ENCODE measurements around the gene SECISBP2. TPM values are rescaled to one million over a fixed set of nuclear protein-coding genes. Genes with fewer than 3 reads are reported as not detected.
A peak's percentile ranks its signal among the peaks of the same experiment; 100 is the strongest.
"Not testable (repeated sequence)": the region's sequence is repeated elsewhere in the genome, so short reads cannot be mapped to it uniquely, and the experiment has no call there.

Gene SECISBP2
- total RNA-seq, 1 donor from 2014 or later: 118 TPM

GRCh38 chr9:89368550-89368949 lies 50.2 kb downstream of the SECISBP2 start:
- Mint-ChIP-seq H3K36me3 (peaks cover 3% of the 10 kb centered on the region), H3K9me3 (no peaks in the 10 kb centered on the region)
- DNase-seq (ENCODE audit: low spot score): no peak

GRCh38 chr9:89368978-89369377 lies 50.7 kb downstream of the SECISBP2 start:
- H3K36me3 ChIP-seq: no peaks in the 10 kb centered on the region
- TF ChIP-seq CTCF (IDR thresholded peaks at IDR 0.05) (no peak), EZH2 (IDR thresholded peaks at IDR 0.05) (no peak), EZH2phosphoT487 (IDR thresholded peaks at IDR 0.05) (no peak)
- Mint-ChIP-seq H3K36me3 (peaks cover 3% of the 10 kb centered on the region), H3K4me1 (no peaks in the 10 kb centered on the region), H3K27me3 (ENCODE audit: insufficient read depth, low read depth) (no peaks in the 10 kb centered on the region), H3K27ac (peak overlapping the region; percentile 57), H3K9me3 (no peaks in the 10 kb centered on the region), H3K4me3 (no peak overlapping the region)
- H3F3A ChIP-seq (ENCODE audit: low read depth): no peaks in the 10 kb centered on the region
- H2AFZ ChIP-seq (replicated peaks): no peak overlapping the region
- H3K27ac ChIP-seq: no peak overlapping the region
- no peak for DNase-seq (ENCODE audit: low spot score)
- H3K9me3 ChIP-seq (ENCODE audit: low read depth): no peaks in the 10 kb centered on the region
- no peaks in the 10 kb centered on the region for H4K20me1 ChIP-seq (ENCODE audit: low read depth)
- H3K27me3 ChIP-seq: no peaks in the 10 kb centered on the region
- H3K9ac ChIP-seq: no peak overlapping the region
- H3K79me2 ChIP-seq (ENCODE audit: low read depth): no peaks in the 10 kb centered on the region
- no peak overlapping the region for H3K4me2 ChIP-seq
- H3K4me3 ChIP-seq: no peak overlapping the region
- no peaks in the 10 kb centered on the region for H3K4me1 ChIP-seq

More at GRCh38 chr9:89368550-89368949, 50.2 kb downstream of the SECISBP2 start:
- no peak overlapping the region for H3K27ac Mint-ChIP-seq
- no peak overlapping the region for H3K4me3 Mint-ChIP-seq
- Histone ChIP-seq H3K27me3 (no peaks in the 10 kb centered on the region), H2AFZ (replicated peaks) (no peak overlapping the region), H4K20me1 (ENCODE audit: low read depth) (no peaks in the 10 kb centered on the region), H3K4me2 (no peak overlapping the region), H3F3A (ENCODE audit: low read depth) (no peaks in the 10 kb centered on the region), H3K36me3 (no peaks in the 10 kb centered on the region), H3K4me3 (no peak overlapping the region), H3K79me2 (ENCODE audit: low read depth) (no peaks in the 10 kb centered on the region), H3K9me3 (ENCODE audit: low read depth) (no peaks in the 10 kb centered on the region), H3K27ac (no peak overlapping the region), H3K9ac (no peak overlapping the region), H3K4me1 (no peaks in the 10 kb centered on the region)
- no peaks in the 10 kb centered on the region for H3K27me3 Mint-ChIP-seq (ENCODE audit: insufficient read depth, low read depth)
- H3K4me1 Mint-ChIP-seq: no peaks in the 10 kb centered on the region
- TF ChIP-seq EZH2phosphoT487 (IDR thresholded peaks at IDR 0.05) (no peak), CTCF (IDR thresholded peaks at IDR 0.05) (no peak), EZH2 (IDR thresholded peaks at IDR 0.05) (no peak)

- no peaks in the 10 kb centered on the region for H4K20me1 ChIP-seq (ENCODE audit: low read depth)
- no peaks in the 10 kb centered on the region for H3K36me3 Mint-ChIP-seq
- H2AFZ ChIP-seq (replicated peaks): no peak overlapping the region
- no peaks in the 10 kb centered on the region for H3K79me2 ChIP-seq (ENCODE audit: low read depth)
- H3K4me2 ChIP-seq: no peak overlapping the region
- TF ChIP-seq CTCF (IDR thresholded peaks at IDR 0.05) (no peak), EZH2 (IDR thresholded peaks at IDR 0.05) (no peak), EZH2phosphoT487 (IDR thresholded peaks at IDR 0.05) (no peak)
- no peak overlapping the region for H3K27ac ChIP-seq
- no peaks in the 10 kb centered on the region for H3K9me3 ChIP-seq (ENCODE audit: low read depth)
- H3K9ac ChIP-seq: no peak overlapping the region
- no peak overlapping the region for H3K27ac Mint-ChIP-seq
- H3K9me3 Mint-ChIP-seq: no peaks in the 10 kb centered on the region
- H3K27me3 Mint-ChIP-seq (ENCODE audit: insufficient read depth, low read depth): no peaks in the 10 kb centered on the region
- H3K36me3 ChIP-seq: no peaks in the 10 kb centered on the region
- H3F3A ChIP-seq (ENCODE audit: low read depth): no peaks in the 10 kb centered on the region
- H3K4me3 ChIP-seq: no peak overlapping the region
- H3K4me1 ChIP-seq: peaks cover 1% of the 10 kb centered on the region
- H3K4me3 Mint-ChIP-seq: no peak overlapping the region
- DNase-seq (ENCODE audit: low spot score): no peak
- H3K4me1 Mint-ChIP-seq: peaks cover 3% of the 10 kb centered on the region
- H3K27me3 ChIP-seq: no peaks in the 10 kb centered on the region
These were observed 52.3 kb downstream of the SECISBP2 start for GRCh38 chr9:89370593-89370992.

- not testable (repeated sequence) for H3K4me3 Mint-ChIP-seq; H3K27me3 Mint-ChIP-seq (ENCODE audit: insufficient read depth, low read depth); H3K27ac ChIP-seq; H3K9me3 ChIP-seq (ENCODE audit: low read depth); H3K4me2 ChIP-seq; H3K36me3 ChIP-seq; H3K36me3 Mint-ChIP-seq; DNase-seq (ENCODE audit: low spot score); H3K27me3 ChIP-seq; H3K4me3 ChIP-seq; H3K9me3 Mint-ChIP-seq; H3F3A ChIP-seq (ENCODE audit: low read depth); H4K20me1 ChIP-seq (ENCODE audit: low read depth); H2AFZ ChIP-seq (replicated peaks); H3K27ac Mint-ChIP-seq; H3K9ac ChIP-seq; H3K4me1 ChIP-seq; H3K4me1 Mint-ChIP-seq; H3K79me2 ChIP-seq (ENCODE audit: low read depth)
These were observed 53.5 kb downstream of the SECISBP2 start for GRCh38 chr9:89371791-89372190.
